MM.1S (cell line): ENCODE results near the gene ITGB5.

Experiments
- CTCF ChIP-seq: fragments of 300-600 bp; sonication (generic); IDR thresholded peaks from 2 replicates; pipeline ENCODE4 v1.5.1; 2016; ENCODE audit warnings: antibody characterized with exemption, low read length, mixed read lengths
- EZH2 ChIP-seq: fragments of 300-600 bp; sonication (generic); optimal IDR thresholded peaks from 2 replicates; pipeline ENCODE3; 2017; ENCODE audit warnings: low read depth, mild to moderate bottlenecking, antibody characterized with exemption, low read length, mixed read lengths
- EZH2phosphoT487 ChIP-seq: fragments of 300-600 bp; sonication (generic); IDR thresholded peaks from 2 replicates; pipeline ENCODE4 v1.6.1; 2018; ENCODE audit warnings: antibody characterized with exemption, low read length

GRCh38 chr3:124838963-124839362 is 48.2 kb downstream of the ITGB5 start:
- no peak for TF ChIP-seq CTCF
- TF ChIP-seq EZH2: no peak
- no peak for TF ChIP-seq EZH2phosphoT487
